SU-DHL-6 (cell line): ENCODE data around the gene MALRD1.

Experiments
- EZH2phosphoT487 ChIP-seq: fragments of 200-600 bp; sonication (generic), shearing (Covaris generic); conservative IDR thresholded peaks from 2 replicates; pipeline ENCODE4 v1.6.1; 2018; ENCODE audit warnings: mild to moderate bottlenecking, antibody characterized with exemption, low read length, moderate library complexity, mixed read lengths
- TF ChIP-seq, protein P1 (sequence below): fragments of 200-600 bp; sonication (generic); IDR thresholded peaks from one replicate; pipeline ENCODE4 v1.5.1; 2017; ENCODE audit warnings: antibody characterized with exemption, mild to moderate bottlenecking, low read length, moderate library complexity; ENCODE audit not compliant: insufficient read depth, poor library complexity, severe bottlenecking

DNA sequence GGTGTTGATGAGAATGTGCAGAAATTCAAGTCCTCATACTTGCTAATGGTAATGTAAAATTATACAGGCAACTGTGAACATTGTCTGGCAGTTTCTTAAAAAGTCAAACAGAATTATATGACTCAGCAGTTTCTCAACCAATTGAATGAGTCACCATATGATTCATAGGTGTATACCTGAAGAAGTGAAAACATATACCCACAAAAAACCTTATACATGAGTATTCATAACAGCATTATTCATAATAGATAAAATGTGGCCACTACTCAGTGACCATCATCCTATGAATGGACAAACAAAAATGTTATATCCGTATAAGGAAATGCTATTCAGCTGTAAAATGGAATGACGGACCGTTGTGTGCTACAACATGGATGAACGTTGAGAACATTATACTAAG lies 253.5 kb downstream of the MALRD1 start:
- TF ChIP-seq, protein P1, sequence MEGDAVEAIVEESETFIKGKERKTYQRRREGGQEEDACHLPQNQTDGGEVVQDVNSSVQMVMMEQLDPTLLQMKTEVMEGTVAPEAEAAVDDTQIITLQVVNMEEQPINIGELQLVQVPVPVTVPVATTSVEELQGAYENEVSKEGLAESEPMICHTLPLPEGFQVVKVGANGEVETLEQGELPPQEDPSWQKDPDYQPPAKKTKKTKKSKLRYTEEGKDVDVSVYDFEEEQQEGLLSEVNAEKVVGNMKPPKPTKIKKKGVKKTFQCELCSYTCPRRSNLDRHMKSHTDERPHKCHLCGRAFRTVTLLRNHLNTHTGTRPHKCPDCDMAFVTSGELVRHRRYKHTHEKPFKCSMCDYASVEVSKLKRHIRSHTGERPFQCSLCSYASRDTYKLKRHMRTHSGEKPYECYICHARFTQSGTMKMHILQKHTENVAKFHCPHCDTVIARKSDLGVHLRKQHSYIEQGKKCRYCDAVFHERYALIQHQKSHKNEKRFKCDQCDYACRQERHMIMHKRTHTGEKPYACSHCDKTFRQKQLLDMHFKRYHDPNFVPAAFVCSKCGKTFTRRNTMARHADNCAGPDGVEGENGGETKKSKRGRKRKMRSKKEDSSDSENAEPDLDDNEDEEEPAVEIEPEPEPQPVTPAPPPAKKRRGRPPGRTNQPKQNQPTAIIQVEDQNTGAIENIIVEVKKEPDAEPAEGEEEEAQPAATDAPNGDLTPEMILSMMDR = no peak
- TF ChIP-seq EZH2phosphoT487 = no peak
